Lower leg skin (tissue), 3 donors: Measurements from ENCODE around the gene TNFRSF1B.

Experiments
- POLR2A ChIP-seq, 2 donors: fragments of 450-650 bp; IDR thresholded peaks; one replicate each; pipeline ENCODE4 v1.6.1; 2016 to 2017; ENCODE audit warnings: antibody characterized with exemption in 2 of 2, mild to moderate bottlenecking in 1 of 2, moderate library complexity in 1 of 2
- TF ChIP-seq, protein P1 (sequence below), 3 donors: fragments of 450-650 bp; IDR thresholded peaks; one replicate each; pipeline ENCODE4 v1.5.1; 2016; ENCODE audit warnings: antibody characterized with exemption in 3 of 3, mild to moderate bottlenecking in 3 of 3, moderate library complexity in 2 of 3

DNA sequence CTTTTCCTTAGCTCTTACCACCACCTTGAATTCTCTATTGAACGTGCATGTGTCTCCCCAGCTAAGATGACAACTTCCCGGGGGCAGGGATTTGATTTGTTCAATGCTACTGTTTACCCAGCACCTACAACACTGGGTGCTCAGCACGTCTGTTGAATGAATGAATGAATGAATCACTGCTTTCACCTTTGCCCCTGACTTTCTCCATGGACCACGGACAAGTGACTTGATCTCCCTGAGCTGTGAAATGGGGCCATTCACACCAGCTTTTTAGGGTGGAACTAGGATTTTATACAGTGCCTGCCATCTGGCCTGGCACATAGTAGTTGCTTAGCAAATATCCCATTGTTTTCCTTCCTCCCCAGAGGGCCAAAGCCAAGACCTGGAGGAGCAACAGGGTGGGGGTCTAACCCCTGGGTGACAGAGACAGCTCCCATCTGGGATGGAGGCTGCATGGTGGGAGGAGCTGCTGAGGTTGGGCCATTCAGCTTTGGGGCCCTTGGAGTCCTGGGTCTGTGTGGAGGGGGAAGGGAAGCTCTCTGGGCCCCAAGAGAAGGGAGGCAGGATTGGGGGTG, 15.7 kb downstream of the TNFRSF1B start:
- no peak for TF ChIP-seq POLR2A (IDR thresholded peaks at IDR 0.05)
- TF ChIP-seq, protein P1, sequence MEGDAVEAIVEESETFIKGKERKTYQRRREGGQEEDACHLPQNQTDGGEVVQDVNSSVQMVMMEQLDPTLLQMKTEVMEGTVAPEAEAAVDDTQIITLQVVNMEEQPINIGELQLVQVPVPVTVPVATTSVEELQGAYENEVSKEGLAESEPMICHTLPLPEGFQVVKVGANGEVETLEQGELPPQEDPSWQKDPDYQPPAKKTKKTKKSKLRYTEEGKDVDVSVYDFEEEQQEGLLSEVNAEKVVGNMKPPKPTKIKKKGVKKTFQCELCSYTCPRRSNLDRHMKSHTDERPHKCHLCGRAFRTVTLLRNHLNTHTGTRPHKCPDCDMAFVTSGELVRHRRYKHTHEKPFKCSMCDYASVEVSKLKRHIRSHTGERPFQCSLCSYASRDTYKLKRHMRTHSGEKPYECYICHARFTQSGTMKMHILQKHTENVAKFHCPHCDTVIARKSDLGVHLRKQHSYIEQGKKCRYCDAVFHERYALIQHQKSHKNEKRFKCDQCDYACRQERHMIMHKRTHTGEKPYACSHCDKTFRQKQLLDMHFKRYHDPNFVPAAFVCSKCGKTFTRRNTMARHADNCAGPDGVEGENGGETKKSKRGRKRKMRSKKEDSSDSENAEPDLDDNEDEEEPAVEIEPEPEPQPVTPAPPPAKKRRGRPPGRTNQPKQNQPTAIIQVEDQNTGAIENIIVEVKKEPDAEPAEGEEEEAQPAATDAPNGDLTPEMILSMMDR (IDR thresholded peaks at IDR 0.05) = no peak
